22Rv1 (cell line): ENCODE results near the gene CDKL1.

Source experiments
- ZFX ChIP-seq: fragments of 450-650 bp; IDR thresholded peaks from 2 replicates; pipeline ENCODE4 v1.6.1; 2017; ENCODE audit warnings: antibody characterized with exemption, borderline replicate concordance
- TF ChIP-seq, protein P1 (sequence below): fragments of 450-650 bp; IDR thresholded peaks from 2 replicates; pipeline ENCODE4 v1.5.1; 2017; ENCODE audit warnings: mild to moderate bottlenecking

DNA sequence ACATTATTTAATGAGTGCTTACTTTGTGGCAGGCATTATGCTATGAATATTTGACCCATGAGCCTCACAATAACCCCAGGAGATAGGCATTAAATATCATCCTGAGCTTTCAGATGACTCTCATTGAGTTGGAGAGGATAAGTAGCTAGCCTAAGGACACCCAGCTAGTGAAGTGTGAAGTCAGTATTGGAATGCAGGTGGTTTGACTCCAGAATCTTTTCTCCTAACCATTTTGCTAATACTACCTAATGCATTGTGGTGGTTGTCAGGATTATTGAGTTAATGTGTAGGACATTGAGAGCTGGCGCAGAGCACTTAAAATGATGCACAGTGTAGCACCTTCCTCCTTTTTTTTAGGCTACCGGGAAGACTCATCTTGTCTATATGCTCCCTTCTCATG lies 3.8 kb upstream of the CDKL1 start:
- TF ChIP-seq, protein P1, sequence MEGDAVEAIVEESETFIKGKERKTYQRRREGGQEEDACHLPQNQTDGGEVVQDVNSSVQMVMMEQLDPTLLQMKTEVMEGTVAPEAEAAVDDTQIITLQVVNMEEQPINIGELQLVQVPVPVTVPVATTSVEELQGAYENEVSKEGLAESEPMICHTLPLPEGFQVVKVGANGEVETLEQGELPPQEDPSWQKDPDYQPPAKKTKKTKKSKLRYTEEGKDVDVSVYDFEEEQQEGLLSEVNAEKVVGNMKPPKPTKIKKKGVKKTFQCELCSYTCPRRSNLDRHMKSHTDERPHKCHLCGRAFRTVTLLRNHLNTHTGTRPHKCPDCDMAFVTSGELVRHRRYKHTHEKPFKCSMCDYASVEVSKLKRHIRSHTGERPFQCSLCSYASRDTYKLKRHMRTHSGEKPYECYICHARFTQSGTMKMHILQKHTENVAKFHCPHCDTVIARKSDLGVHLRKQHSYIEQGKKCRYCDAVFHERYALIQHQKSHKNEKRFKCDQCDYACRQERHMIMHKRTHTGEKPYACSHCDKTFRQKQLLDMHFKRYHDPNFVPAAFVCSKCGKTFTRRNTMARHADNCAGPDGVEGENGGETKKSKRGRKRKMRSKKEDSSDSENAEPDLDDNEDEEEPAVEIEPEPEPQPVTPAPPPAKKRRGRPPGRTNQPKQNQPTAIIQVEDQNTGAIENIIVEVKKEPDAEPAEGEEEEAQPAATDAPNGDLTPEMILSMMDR = no peak
- TF ChIP-seq ZFX = no peak
